GM19397 (cell line): ENCODE results near the gene OCEL1.
"Not testable (repeated sequence)": the region's sequence is repeated elsewhere in the genome, so short reads cannot be mapped to it uniquely, and the experiment has no call there.

Experiments
- ATAC-seq: cut with Tn5 transposase; IDR thresholded peaks from one replicate; pipeline ENCODE4 v1.9.1; 2021; ENCODE audit warnings: mild to moderate bottlenecking, moderate library complexity; ENCODE audit not compliant: unreplicated experiment

The OCEL1 gene, protein sequence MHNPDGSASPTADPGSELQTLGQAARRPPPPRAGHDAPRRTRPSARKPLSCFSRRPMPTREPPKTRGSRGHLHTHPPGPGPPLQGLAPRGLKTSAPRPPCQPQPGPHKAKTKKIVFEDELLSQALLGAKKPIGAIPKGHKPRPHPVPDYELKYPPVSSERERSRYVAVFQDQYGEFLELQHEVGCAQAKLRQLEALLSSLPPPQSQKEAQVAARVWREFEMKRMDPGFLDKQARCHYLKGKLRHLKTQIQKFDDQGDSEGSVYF

DNA sequence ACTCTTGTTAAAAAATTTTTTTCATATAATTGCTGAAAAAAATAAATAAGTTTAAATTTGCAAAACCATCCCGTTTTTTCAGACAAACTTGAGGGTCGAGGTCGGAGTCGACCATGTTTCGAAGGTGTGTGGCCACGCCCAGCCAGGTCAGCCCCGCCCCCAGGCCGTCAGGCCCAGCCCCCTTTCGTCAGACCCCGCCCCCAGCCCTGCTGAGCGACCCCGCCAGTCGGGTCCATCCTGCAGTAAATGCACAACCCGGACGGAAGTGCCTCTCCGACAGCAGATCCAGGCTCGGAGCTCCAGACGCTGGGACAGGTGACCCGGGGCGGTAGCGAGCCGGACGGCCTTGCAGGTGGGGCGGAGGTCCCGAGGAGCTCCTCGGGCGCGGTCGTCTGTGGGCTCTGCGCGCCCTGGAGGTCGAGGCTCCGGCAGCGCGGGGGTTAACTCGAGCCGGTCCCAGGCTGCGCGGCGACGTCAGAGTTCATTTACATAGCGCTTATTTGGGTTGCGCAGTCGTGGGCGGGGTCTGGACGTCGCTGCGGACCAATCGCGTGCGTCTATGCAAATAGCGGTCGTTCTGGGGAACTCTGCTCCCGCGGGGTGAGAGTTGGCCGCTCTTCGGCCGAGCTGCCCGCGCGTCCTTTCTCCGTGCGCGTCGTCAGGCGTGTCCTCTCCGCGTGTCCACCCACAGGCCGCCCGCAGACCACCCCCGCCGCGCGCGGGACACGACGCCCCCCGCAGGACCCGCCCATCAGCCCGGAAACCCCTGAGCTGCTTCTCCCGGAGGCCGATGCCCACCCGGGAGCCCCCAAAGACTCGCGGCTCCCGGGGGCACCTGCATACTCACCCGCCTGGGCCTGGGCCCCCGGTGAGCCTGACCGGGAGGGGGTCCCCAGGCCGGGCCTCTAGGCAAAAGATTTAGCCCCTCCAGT, at the start of gene OCEL1:
Gene OCEL1 (plus strand): TSS at position 225 of the 932 bp plus-strand sequence. CDS start 22 bp downstream, at position 247.
- ATAC-seq = peak; percentile 90

DNA sequence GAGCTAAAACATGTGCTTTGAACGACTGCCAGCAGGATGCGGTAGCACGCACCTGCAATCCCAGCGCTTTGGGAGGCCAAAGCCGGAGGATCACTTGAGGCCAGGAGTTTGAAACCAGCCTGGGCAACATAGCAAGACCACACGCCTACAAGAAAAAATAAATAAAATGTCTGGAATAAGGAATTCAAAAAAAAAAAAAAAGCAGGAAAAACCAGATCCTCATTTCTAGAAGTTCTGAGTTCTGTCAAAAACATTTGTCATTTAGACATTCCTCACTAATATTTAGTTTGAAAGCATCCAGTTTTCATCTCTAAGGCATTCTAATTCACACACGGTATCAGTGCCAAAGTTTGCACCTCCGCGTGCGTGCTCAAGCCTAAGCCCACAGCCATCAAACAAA, 47.7 kb upstream of the OCEL1 start:
- ATAC-seq = no peak

GRCh38 chr19:17180997-17181702, 44.9 kb upstream of the OCEL1 start:
- no peak for ATAC-seq

DNA sequence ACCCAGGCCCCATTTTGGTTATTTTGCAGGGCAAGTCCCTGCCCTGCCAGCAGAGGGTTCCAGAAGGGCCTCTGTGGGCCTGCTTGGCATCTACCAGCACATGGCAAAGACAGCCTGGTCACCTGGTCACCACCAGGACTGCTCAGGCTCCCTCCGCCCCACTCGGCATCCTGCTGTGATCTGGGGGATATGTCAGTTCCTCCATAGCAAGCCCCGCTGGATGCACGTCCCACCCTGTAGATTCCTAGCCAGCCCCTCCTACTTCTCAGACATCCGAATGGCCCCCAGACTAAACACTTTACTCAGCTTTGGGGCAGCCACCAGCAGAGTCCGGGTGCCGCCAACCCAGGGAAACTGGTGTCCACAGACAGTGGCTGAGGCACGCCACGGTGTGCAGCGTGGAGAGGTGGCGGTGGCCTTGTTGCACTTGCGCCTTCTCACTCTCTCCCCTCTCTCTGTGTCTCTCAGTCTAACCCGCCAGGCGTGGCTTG, 42.7 kb upstream of the OCEL1 start:
- ATAC-seq = no peak

GRCh38 chr19:17183858-17184321, 42.1 kb upstream of the OCEL1 start:
- no peak for ATAC-seq

GRCh38 chr19:17184371-17184841, 41.6 kb upstream of the OCEL1 start:
- ATAC-seq = no peak

DNA sequence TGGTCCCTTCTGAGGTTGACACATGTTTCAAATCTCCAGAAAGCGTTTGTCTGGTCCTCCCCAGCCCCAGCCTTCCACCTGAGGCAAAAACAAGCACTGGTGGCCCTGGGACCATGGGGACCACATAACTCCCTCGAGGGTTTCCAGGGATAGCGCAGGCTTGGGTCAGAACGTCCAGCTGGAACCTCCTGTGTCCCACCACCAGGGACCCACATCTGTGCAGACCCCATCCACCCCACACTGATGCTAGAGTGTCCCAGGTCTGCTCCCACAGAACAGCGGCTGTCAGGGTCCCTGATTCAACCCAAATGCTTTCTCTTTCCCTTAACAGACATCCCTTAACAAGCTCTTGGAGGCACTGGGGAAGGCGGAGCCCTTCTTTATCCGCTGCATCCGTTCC, 40.4 kb upstream of the OCEL1 start:
- ATAC-seq = no peak

GRCh38 chr19:17191736-17192135, 34.3 kb upstream of the OCEL1 start:
- not testable (repeated sequence) for ATAC-seq

- ATAC-seq = no peak
Observed at GRCh38 chr19:17192751-17193150, 33.3 kb upstream of the OCEL1 start.

- ATAC-seq = no peak
Observed at GRCh38 chr19:17194608-17195007, 31.4 kb upstream of the OCEL1 start.

DNA sequence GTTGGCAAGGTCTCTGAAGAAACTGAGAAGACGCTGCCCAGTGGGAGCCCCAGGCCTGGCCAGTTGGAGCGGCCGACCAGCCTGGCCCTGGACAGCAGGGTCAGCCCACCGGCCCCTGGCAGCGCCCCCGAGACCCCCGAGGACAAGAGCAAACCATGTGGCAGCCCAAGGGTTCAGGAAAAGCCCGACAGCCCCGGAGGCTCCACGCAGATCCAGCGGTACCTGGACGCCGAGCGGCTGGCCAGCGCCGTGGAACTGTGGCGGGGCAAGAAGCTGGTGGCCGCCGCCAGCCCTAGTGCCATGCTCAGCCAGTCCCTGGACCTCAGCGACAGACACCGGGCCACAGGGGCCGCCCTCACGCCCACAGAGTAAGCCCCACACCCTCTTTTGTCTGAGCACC, 30.9 kb upstream of the OCEL1 start:
- no peak for ATAC-seq

- ATAC-seq = no peak
Observed at GRCh38 chr19:17196610-17197009, 29.4 kb upstream of the OCEL1 start.

DNA sequence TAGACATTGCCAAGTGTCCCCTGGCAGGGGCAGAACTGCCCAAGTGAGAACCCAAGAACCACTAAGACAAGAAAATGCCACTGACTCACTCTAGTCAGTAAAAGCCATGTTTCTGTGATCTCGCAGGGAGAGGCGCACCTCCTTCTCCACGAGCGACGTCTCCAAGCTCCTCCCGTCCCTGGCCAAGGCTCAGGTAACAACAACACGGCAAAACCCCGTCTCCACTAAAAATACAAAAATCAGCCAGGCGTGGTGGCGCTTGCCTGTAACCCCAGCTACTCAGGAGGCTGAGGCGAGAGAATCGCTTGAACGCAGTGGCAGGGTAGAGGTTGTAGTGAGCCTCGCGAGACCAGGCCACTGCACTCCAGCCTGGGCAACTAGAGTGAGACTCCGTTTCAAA, 28.4 kb upstream of the OCEL1 start:
- ATAC-seq = no peak

DNA sequence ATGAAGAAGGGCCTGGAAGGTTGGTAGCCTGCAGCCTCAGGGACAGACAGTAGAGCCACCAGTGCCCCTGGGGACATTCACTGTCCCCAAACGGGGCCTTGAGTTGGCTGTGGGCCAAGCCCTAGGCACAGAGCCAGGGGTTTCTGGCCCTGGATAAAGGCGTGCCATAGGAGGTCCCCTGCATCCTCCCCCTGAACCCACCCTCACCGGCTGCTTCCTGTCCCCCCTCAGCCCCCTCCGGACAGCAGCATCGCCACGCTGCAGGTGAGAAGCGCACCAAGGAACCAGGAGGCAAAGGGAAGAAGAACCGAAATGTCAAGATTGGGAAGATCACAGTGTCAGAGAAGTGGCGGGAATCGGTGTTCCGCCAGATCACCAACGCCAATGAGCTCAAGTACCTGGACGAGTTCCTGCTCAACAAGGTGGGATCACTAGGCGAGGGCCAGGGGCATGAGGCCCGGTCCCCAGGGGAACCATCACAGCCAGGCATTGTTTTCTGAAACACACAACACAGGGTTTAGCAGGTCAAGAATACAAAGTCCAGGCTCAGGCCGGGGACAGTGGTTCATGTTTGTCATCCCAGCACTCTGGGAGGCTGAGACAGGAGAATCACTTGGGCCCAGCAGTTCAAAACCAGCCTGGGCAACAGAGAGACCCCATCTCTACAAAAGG, 25.5 kb upstream of the OCEL1 start:
- no peak for ATAC-seq

DNA sequence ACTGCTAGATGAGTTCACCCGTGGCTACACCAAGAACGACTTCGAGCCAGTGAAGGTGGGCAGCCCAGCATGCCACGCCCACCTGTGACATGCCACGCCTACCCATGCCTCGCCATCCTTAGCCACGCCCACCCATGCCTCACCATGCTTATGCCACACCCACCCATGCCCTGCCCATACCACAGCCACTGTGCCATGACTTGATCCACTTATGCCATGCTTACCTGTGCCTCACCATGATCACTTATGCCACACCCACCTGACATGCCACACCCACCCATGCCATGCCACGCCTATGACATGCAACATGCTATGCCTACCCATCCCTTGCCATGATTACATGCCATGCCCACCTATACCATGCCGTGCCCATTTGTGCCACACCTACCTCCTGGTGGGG, 23.8 kb upstream of the OCEL1 start:
- ATAC-seq = no peak

GRCh38 chr19:17202713-17203112, 23.3 kb upstream of the OCEL1 start:
- no peak for ATAC-seq

GRCh38 chr19:17205237-17206140, 20.5 kb upstream of the OCEL1 start:
- ATAC-seq = no peak

DNA sequence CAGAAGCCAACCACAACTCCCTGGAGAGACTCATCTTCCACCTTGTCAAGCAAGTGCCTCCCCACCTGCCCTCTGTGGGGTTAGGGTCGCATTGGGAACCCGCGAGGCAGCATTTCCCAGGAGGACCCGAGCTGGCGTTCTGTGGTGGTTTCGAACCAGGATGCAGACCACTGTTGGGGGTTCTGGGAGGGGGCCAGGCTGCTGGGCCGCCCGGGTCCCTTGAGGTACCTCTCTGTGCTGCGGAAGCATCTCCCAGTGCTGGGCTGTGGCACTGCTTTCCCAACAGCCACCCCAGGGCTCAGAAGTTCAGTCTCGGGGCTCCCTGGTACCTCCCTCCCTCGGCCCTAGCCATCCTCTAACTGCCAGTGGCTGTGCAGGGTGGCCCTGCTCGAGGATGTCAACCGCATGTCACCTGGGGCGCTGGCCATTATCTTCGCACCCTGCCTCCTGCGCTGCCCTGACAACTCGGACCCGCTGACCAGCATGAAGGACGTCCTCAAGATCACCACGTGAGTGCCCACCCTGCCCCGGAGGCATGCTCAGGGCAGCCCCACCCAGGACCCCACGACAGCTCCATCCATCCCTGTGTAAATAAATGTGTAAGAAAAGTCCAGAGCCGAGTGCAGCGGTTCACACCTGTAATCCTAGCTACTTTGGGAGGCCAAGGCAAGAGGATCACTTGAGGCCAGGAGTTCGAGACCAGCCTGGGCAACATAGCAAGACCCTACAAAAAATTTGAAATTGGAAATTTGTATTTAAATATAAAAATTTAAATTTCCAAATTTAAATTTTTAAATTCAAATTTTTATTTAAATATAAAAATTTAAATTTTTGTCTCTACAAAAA, 19.1 kb upstream of the OCEL1 start:
- no peak for ATAC-seq
